WTC11 (cell line): ENCODE data around the gene CCT8L2. TPM values are rescaled to one million over a fixed set of nuclear protein-coding genes. Genes with fewer than 3 reads are reported as not detected.
"Not testable (repeated sequence)": the region's sequence is repeated elsewhere in the genome, so short reads cannot be mapped to it uniquely, and the experiment has no call there.

Experiments used
- ATAC-seq: fragments of 200-7000 bp; cut with Tn5 transposase; 2 replicates; pipeline ENCODE4 v1.10.0; 2021; ENCODE audit warnings: mild to moderate bottlenecking, moderate library complexity
- CTCF ChIA-PET: fragments of 300-600 bp; sonication (Branson Sonifier 250); formaldehyde crosslinking; loops from one replicate; lab custom pipeline; 2021; ENCODE audit warnings: antibody characterized with exemption; lab: Charles Lee
- POLR2A ChIA-PET: fragments of 350-600 bp; sonication (Branson Sonifier 250); formaldehyde crosslinking; loops from one replicate; lab custom pipeline; 2021; ENCODE audit warnings: antibody characterized with exemption; lab: Charles Lee
- DNase-seq: peaks from one replicate; pipeline ENCODE4 v3.0.0; 2021; ENCODE audit warnings: low spot score
- H3K27ac Mint-ChIP-seq: 2 replicates; pipeline ENCODE4 v1.8.0; 2021; ENCODE audit warnings: mixed read lengths
- H3K27me3 Mint-ChIP-seq: 2 replicates; pipeline ENCODE4 v1.8.0; 2021; ENCODE audit warnings: low read depth, mild to moderate bottlenecking, moderate library complexity, mixed read lengths
- H3K36me3 Mint-ChIP-seq: 2 replicates; pipeline ENCODE4 v1.8.0; 2021; ENCODE audit warnings: mixed read lengths
- H3K4me1 Mint-ChIP-seq: 2 replicates; pipeline ENCODE4 v1.8.0; 2022; ENCODE audit warnings: mixed read lengths
- H3K4me3 Mint-ChIP-seq: 2 replicates; pipeline ENCODE4 v1.8.0; 2021; ENCODE audit warnings: mild to moderate bottlenecking, moderate library complexity, mixed read lengths
- H3K9me3 Mint-ChIP-seq: 2 replicates; pipeline ENCODE4 v1.8.0; 2021; ENCODE audit warnings: mixed read lengths
- EMX1 ChIP-seq: fragments of 250-450 bp; sonication (Bioruptor Pico); IDR thresholded peaks from 2 replicates; pipeline ENCODE4 v1.8.0; 2021; ENCODE audit warnings: mild to moderate bottlenecking
- NR3C1 ChIP-seq: sonication (generic); formaldehyde crosslinking; conservative IDR thresholded peaks from 2 replicates; pipeline ENCODE4 v1.8.1; 2023; ENCODE audit warnings: low read depth, mild to moderate bottlenecking, missing genetic modification reagents
- total RNA-seq: library from RNA; stranded (reverse); gene quantifications from 3 replicates; pipeline ENCODE4 v1.2.3, GENCODE V29; 2021

CCT8L2 gene
- total RNA-seq, 1 experiment from 2014 or later, result not detected

GRCh38 chr22:16561093-16561658 lies 31.4 kb downstream of the CCT8L2 start:
- H3K4me1 Mint-ChIP-seq, H3K27ac Mint-ChIP-seq, H3K9me3 Mint-ChIP-seq: not testable (repeated sequence)

GRCh38 chr22:16560651-16561050 lies 32.0 kb downstream of the CCT8L2 start:
- DNase-seq, H3K27me3 Mint-ChIP-seq, ATAC-seq, POLR2A ChIA-PET, CTCF ChIA-PET, H3K9me3 Mint-ChIP-seq, H3K27ac Mint-ChIP-seq, H3K4me3 Mint-ChIP-seq, H3K4me1 Mint-ChIP-seq: not testable (repeated sequence)
- peaks cover 13% of the 10 kb centered on the region for H3K36me3 Mint-ChIP-seq

More at GRCh38 chr22:16561093-16561658, 31.4 kb downstream of the CCT8L2 start:
- DNase-seq, ATAC-seq, POLR2A ChIA-PET, H3K27me3 Mint-ChIP-seq, CTCF ChIA-PET, H3K4me3 Mint-ChIP-seq: not testable (repeated sequence)
- H3K36me3 Mint-ChIP-seq, result peaks cover 12% of the 10 kb centered on the region

- H3K27ac Mint-ChIP-seq, DNase-seq, H3K4me1 Mint-ChIP-seq, CTCF ChIA-PET, POLR2A ChIA-PET, ATAC-seq, H3K27me3 Mint-ChIP-seq, H3K4me3 Mint-ChIP-seq: not testable (repeated sequence)
- H3K36me3 Mint-ChIP-seq, result peaks cover 20% of the 10 kb centered on the region
- peaks cover 13% of the 10 kb centered on the region for H3K9me3 Mint-ChIP-seq
Measured at GRCh38 chr22:16559996-16560395, 32.6 kb downstream of the CCT8L2 start.

- peaks cover 4% of the 10 kb centered on the region for H3K27me3 Mint-ChIP-seq
- DNase-seq (no peak), ATAC-seq (no peak)
- TF ChIP-seq EMX1 (CRISPR knock-in tag) (no peak), NR3C1 (CRISPR knock-in tag) (no peak)
- H3K27ac Mint-ChIP-seq, result no peak overlapping the region
- peaks cover 24% of the 10 kb centered on the region for H3K36me3 Mint-ChIP-seq
- H3K9me3 Mint-ChIP-seq, result peaks cover 14% of the 10 kb centered on the region
- no peaks in the 10 kb centered on the region for H3K4me1 Mint-ChIP-seq
- POLR2A ChIA-PET, result no interaction called here
- H3K4me3 Mint-ChIP-seq, result no peak overlapping the region
- CTCF ChIA-PET, result no interaction called here
Measured at GRCh38 chr22:16559056-16559955, 33.3 kb downstream of the CCT8L2 start.

GRCh38 chr22:16558376-16558945 lies 34.1 kb downstream of the CCT8L2 start:
- H3K4me3 Mint-ChIP-seq, ATAC-seq, POLR2A ChIA-PET, H3K4me1 Mint-ChIP-seq, DNase-seq, H3K27me3 Mint-ChIP-seq, CTCF ChIA-PET, H3K27ac Mint-ChIP-seq: not testable (repeated sequence)
- H3K36me3 Mint-ChIP-seq, result peaks cover 32% of the 10 kb centered on the region
- H3K9me3 Mint-ChIP-seq, result peaks cover 22% of the 10 kb centered on the region

GRCh38 chr22:16557511-16557910 lies 35.1 kb downstream of the CCT8L2 start:
- ATAC-seq, H3K4me1 Mint-ChIP-seq, CTCF ChIA-PET, DNase-seq, H3K27me3 Mint-ChIP-seq, H3K27ac Mint-ChIP-seq, H3K4me3 Mint-ChIP-seq, POLR2A ChIA-PET: not testable (repeated sequence)
- H3K9me3 Mint-ChIP-seq, result peaks cover 23% of the 10 kb centered on the region
- H3K36me3 Mint-ChIP-seq, result peaks cover 32% of the 10 kb centered on the region

- H3K4me1 Mint-ChIP-seq, H3K27ac Mint-ChIP-seq, ATAC-seq, POLR2A ChIA-PET, DNase-seq, H3K27me3 Mint-ChIP-seq, H3K4me3 Mint-ChIP-seq, CTCF ChIA-PET: not testable (repeated sequence)
- H3K9me3 Mint-ChIP-seq, result peaks cover 28% of the 10 kb centered on the region
- peaks cover 34% of the 10 kb centered on the region for H3K36me3 Mint-ChIP-seq
Measured at GRCh38 chr22:16555077-16555994, 37.3 kb downstream of the CCT8L2 start.

GRCh38 chr22:16543310-16543709 lies 49.3 kb downstream of the CCT8L2 start:
- H3K36me3 Mint-ChIP-seq, result peaks cover 12% of the 10 kb centered on the region
- H3K4me3 Mint-ChIP-seq, H3K4me1 Mint-ChIP-seq, ATAC-seq, H3K27ac Mint-ChIP-seq, POLR2A ChIA-PET, H3K27me3 Mint-ChIP-seq, CTCF ChIA-PET, DNase-seq: not testable (repeated sequence)
- H3K9me3 Mint-ChIP-seq, result peaks cover 24% of the 10 kb centered on the region

Other genes with a start within 250 kb of the CCT8L2 start
- not detected in 3 replicates for gene XKR3, start 232.6 kb upstream of the CCT8L2 start, total RNA-seq